SHP77 treated with DMSO at 0.1 percent for 48 hours (cell line): ENCODE data around the gene PLXNA2.

ENCODE experiments used
- DNase-seq: peaks from one replicate; lab custom pipeline; 2025; lab: John Stamatoyannopoulos, UW

Gene PLXNA2

GRCh38 chr1:208268541-208269337 lies 24.6 kb upstream of the PLXNA2 start:
- DNase-seq: no peak

GRCh38 chr1:208265525-208265924 lies 21.3 kb upstream of the PLXNA2 start:
- no peak for DNase-seq

- no peak for DNase-seq
Measured at GRCh38 chr1:208265122-208265469, 20.9 kb upstream of the PLXNA2 start.

- DNase-seq: no peak
Measured at GRCh38 chr1:208264469-208265121, 20.4 kb upstream of the PLXNA2 start.

GRCh38 chr1:208261874-208262273 lies 17.7 kb upstream of the PLXNA2 start:
- DNase-seq: no peak

GRCh38 chr1:208258277-208258676 lies 14.1 kb upstream of the PLXNA2 start:
- DNase-seq: no peak

GRCh38 chr1:208257351-208257750 lies 13.2 kb upstream of the PLXNA2 start:
- DNase-seq: no peak

GRCh38 chr1:208256556-208256955 lies 12.4 kb upstream of the PLXNA2 start:
- DNase-seq: no peak

- no peak for DNase-seq
Measured at GRCh38 chr1:208256091-208256490, 11.9 kb upstream of the PLXNA2 start.

- DNase-seq: no peak
Measured at GRCh38 chr1:208254862-208255261, 10.7 kb upstream of the PLXNA2 start.

GRCh38 chr1:208254376-208254775 lies 10.2 kb upstream of the PLXNA2 start:
- no peak for DNase-seq

GRCh38 chr1:208252836-208253576 lies 8.8 kb upstream of the PLXNA2 start:
- no peak for DNase-seq

GRCh38 chr1:208251911-208252835 lies 8.0 kb upstream of the PLXNA2 start:
- DNase-seq: no peak

GRCh38 chr1:208251015-208251414 lies 6.8 kb upstream of the PLXNA2 start:
- DNase-seq: no peak

- no peak for DNase-seq
Measured at GRCh38 chr1:208250613-208251012, 6.4 kb upstream of the PLXNA2 start.

GRCh38 chr1:208248991-208249696 lies 5.0 kb upstream of the PLXNA2 start:
- DNase-seq: no peak

- no peak for DNase-seq
Measured at GRCh38 chr1:208248307-208248801, 4.2 kb upstream of the PLXNA2 start.

- no peak for DNase-seq
Measured at GRCh38 chr1:208247696-208248095, 3.5 kb upstream of the PLXNA2 start.

- DNase-seq: peak; percentile 80
Measured at GRCh38 chr1:208245185-208245705, 1.1 kb upstream of the PLXNA2 start.

GRCh38 chr1:208243527-208243966 lies 637 bp downstream of the PLXNA2 start:
- no peak for DNase-seq
